ENCODE results near the gene ZNF800.

Gene ZNF800

GRCh38 chr7:127361736-127362135 lies 30.8 kb downstream of the ZNF800 start:
- TF ChIP-seq ZBTB6 (tag by site-specific recombination; IDR thresholded peaks at IDR 0.05) (no peak), YY2 (tag by site-specific recombination; IDR thresholded peaks at IDR 0.05) (no peak)
- ChIA-PET POLR2A (interaction anchor here (0.6 kb wide), 1 partner anchor 31 kb away, joined by 3 read pairs; the partner anchor contains the start of gene ZNF800), CTCF (interaction anchor here (0.7 kb wide), 1 partner anchor 130 kb away, joined by 3 read pairs; no protein-coding TSS in a partner anchor)
- no peak overlapping the region for H3K27ac ChIP-seq (ENCODE audit: extremely low read depth, low read depth, low read length)
- H3K4me3 ChIP-seq (ENCODE audit: low read depth, low read length) = no peak overlapping the region
- no peaks in the 10 kb centered on the region for H3K4me1 ChIP-seq (ENCODE audit: control insufficient read depth, insufficient read depth, low read length)
- H3K36me3 ChIP-seq (ENCODE audit: control insufficient read depth in 2 of 2, insufficient read depth in 1 of 2, low read length in 2 of 2) = peaks cover 4 to 14% of the 10 kb centered on the region in 2 experiments; a peak in 2 of 3 replicates
- H3K9me3 ChIP-seq (ENCODE audit: control insufficient read depth, insufficient read depth, low read depth, low read length) = no peaks in the 10 kb centered on the region

GRCh38 chr7:127359011-127359410 lies 33.5 kb downstream of the ZNF800 start:
- ChIA-PET POLR2A (interaction anchor here (1.2 kb wide), 1 partner anchor 34 kb away, joined by 3 read pairs; the partner anchor contains the start of gene ZNF800), CTCF (interaction anchor here (0.9 kb wide), 1 partner anchor 11 kb away, joined by 3 read pairs; no protein-coding TSS in a partner anchor)
- Histone ChIP-seq H3K27ac (ENCODE audit: extremely low read depth, low read depth, low read length) (no peak overlapping the region), H3K4me1 (ENCODE audit: control insufficient read depth, insufficient read depth, low read length) (no peaks in the 10 kb centered on the region), H3K36me3 (ENCODE audit: control insufficient read depth in 2 of 2, insufficient read depth in 1 of 2, low read length in 2 of 2) (peaks cover 4 to 11% of the 10 kb centered on the region in 2 experiments; a peak in 2 of 3 replicates), H3K9me3 (ENCODE audit: control insufficient read depth, insufficient read depth, low read depth, low read length) (no peaks in the 10 kb centered on the region), H3K4me3 (ENCODE audit: low read depth, low read length) (no peak overlapping the region)
- TF ChIP-seq WT1 (tag by site-specific recombination; IDR thresholded peaks at IDR 0.05) (no peak), ZNF501 (tag by site-specific recombination; IDR thresholded peaks at IDR 0.05) (no peak), ZNF350 (tag by site-specific recombination; IDR thresholded peaks at IDR 0.05) (no peak), ZSCAN16 (tag by site-specific recombination; IDR thresholded peaks at IDR 0.05) (no peak), ZNF626 (tag by site-specific recombination; IDR thresholded peaks at IDR 0.05) (no peak), ZNF48 (tag by site-specific recombination; IDR thresholded peaks at IDR 0.05) (no peak), GLIS1 (tag by site-specific recombination; IDR thresholded peaks at IDR 0.05) (no peak), ZBTB21 (tag by site-specific recombination; IDR thresholded peaks at IDR 0.05) (no peak), SETDB1 (IDR thresholded peaks at IDR 0.05; ENCODE audit: insufficient read length, low read length) (no peak), YY1 (tag by site-specific recombination; IDR thresholded peaks at IDR 0.05) (no peak), ZNF248 (tag by site-specific recombination; IDR thresholded peaks at IDR 0.05) (no peak), ZNF214 (tag by site-specific recombination; IDR thresholded peaks at IDR 0.05; ENCODE audit: borderline replicate concordance) (no peak), ZEB2 (tag by site-specific recombination; IDR thresholded peaks at IDR 0.05) (no peak), ZNF555 (tag by site-specific recombination; conservative IDR thresholded peaks at IDR 0.05) (no peak)

GRCh38 chr7:127353897-127354296 lies 38.6 kb downstream of the ZNF800 start:
- CTCF ChIA-PET = interaction anchor here (0.6 to 1.1 kb wide), 3 partner anchors 19 to 549 kb away, joined by 3 read pairs; no protein-coding TSS in a partner anchor
- Histone ChIP-seq H3K4me1 (ENCODE audit: control insufficient read depth, insufficient read depth, low read length) (no peaks in the 10 kb centered on the region), H3K36me3 (ENCODE audit: control insufficient read depth in 2 of 2, insufficient read depth in 1 of 2, low read length in 2 of 2) (no peaks in the 10 kb centered on the region), H3K27ac (ENCODE audit: extremely low read depth, low read depth, low read length) (no peak overlapping the region), H3K9me3 (ENCODE audit: control insufficient read depth, insufficient read depth, low read depth, low read length) (no peaks in the 10 kb centered on the region), H3K4me3 (ENCODE audit: low read depth, low read length) (no peak overlapping the region)
- POLR2A ChIA-PET = interaction anchor here (1.4 kb wide), 1 partner anchor 38 kb away, joined by 3 read pairs; the partner anchor contains the start of gene ZNF800
- TF ChIP-seq ZSCAN30 (tag by site-specific recombination; IDR thresholded peaks at IDR 0.05) (no peak), SALL2 (tag by site-specific recombination; IDR thresholded peaks at IDR 0.05; ENCODE audit: borderline replicate concordance) (no peak), ZNF514 (tag by site-specific recombination; IDR thresholded peaks at IDR 0.05) (no peak), WT1 (tag by site-specific recombination; IDR thresholded peaks at IDR 0.05) (no peak), IKZF3 (tag by site-specific recombination; IDR thresholded peaks at IDR 0.05) (no peak), ZNF433 (tag by site-specific recombination; IDR thresholded peaks at IDR 0.05; ENCODE audit: low read depth) (no peak), ZNF560 (tag by site-specific recombination; IDR thresholded peaks at IDR 0.05; ENCODE audit: borderline replicate concordance) (no peak), BCL11B (tag by site-specific recombination; IDR thresholded peaks at IDR 0.05; ENCODE audit: low read depth) (no peak), ZNF140 (tag by site-specific recombination; IDR thresholded peaks at IDR 0.05) (no peak), ZBTB26 (tag by site-specific recombination; optimal IDR thresholded peaks at IDR 0.05) (no peak), ZBTB49 (tag by site-specific recombination; IDR thresholded peaks at IDR 0.05; ENCODE audit: low read depth) (no peak), HOXA7 (CRISPR knock-in tag; IDR thresholded peaks at IDR 0.05; ENCODE audit: borderline replicate concordance) (no peak), ZNF791 (tag by site-specific recombination; IDR thresholded peaks at IDR 0.05) (no peak), GLI4 (tag by site-specific recombination; IDR thresholded peaks at IDR 0.05) (no peak), ZNF677 (tag by site-specific recombination; IDR thresholded peaks at IDR 0.05) (no peak)

Data from HEK293 (cell line).